Erythroblast (primary cell): Measurements from ENCODE around the gene HOXB8.

Experiments used
- DNase-seq, 2 experiments: peaks; one replicate each; lab custom pipeline; 2025; lab: John Stamatoyannopoulos, UW
- GATA1 ChIP-seq: IDR thresholded peaks from 2 replicates; pipeline ENCODE4 v1.6.1; 2011; ENCODE audit warnings: low read depth, mild to moderate bottlenecking, control low read depth, low read length, moderate library complexity
- POLR2A ChIP-seq: IDR thresholded peaks from 2 replicates; pipeline ENCODE4 v1.6.1; 2011; ENCODE audit warnings: mild to moderate bottlenecking, low read length

The HOXB8 gene

GRCh38 chr17:48615963-48616716 is 1.0 kb upstream of the HOXB8 start:
- no peak for DNase-seq
- TF ChIP-seq GATA1: no peak
- no peak for TF ChIP-seq POLR2A

GRCh38 chr17:48613862-48614694 is 1.0 kb downstream of the HOXB8 start:
- peak; percentile 23 to 30 for DNase-seq
- TF ChIP-seq POLR2A (no peak), GATA1 (no peak)

- no peak for TF ChIP-seq GATA1
- no peak for TF ChIP-seq POLR2A
- peak; percentile 47 for DNase-seq
Measured at GRCh38 chr17:48612854-48613691, 2.0 kb downstream of the HOXB8 start.

- TF ChIP-seq GATA1 (no peak), POLR2A (no peak)
- peak in 1 of 2 experiments; percentile 30 for DNase-seq
Measured at GRCh38 chr17:48612456-48612853, 2.6 kb downstream of the HOXB8 start.

GRCh38 chr17:48611681-48612455 is 3.2 kb downstream of the HOXB8 start:
- DNase-seq: no peak
- TF ChIP-seq POLR2A (no peak), GATA1 (no peak)

- TF ChIP-seq POLR2A (no peak), GATA1 (no peak)
- no peak for DNase-seq
Measured at GRCh38 chr17:48611213-48611612, 3.9 kb downstream of the HOXB8 start.

- peak; percentile 42 to 62 for DNase-seq
- no peak for TF ChIP-seq POLR2A
- no peak for TF ChIP-seq GATA1
Measured at GRCh38 chr17:48610282-48611211, 4.5 kb downstream of the HOXB8 start, which contains the start of gene HOXB7. Gene HOXB7 (minus strand): TSS chr17:48611017. CDS start chr17:48610918, 99 bp downstream.

GRCh38 chr17:48609759-48610281 is 5.3 kb downstream of the HOXB8 start:
- TF ChIP-seq POLR2A: no peak
- TF ChIP-seq GATA1: no peak
- no peak for DNase-seq

GRCh38 chr17:48609033-48609432 is 6.1 kb downstream of the HOXB8 start:
- DNase-seq: no peak
- no peak for TF ChIP-seq POLR2A
- no peak for TF ChIP-seq GATA1

- DNase-seq: no peak
- TF ChIP-seq GATA1 (no peak), POLR2A (no peak)
Measured at GRCh38 chr17:48608494-48608834, 6.6 kb downstream of the HOXB8 start.

- no peak for TF ChIP-seq GATA1
- no peak for TF ChIP-seq POLR2A
- DNase-seq: no peak
Measured at GRCh38 chr17:48606892-48607614, 8.0 kb downstream of the HOXB8 start.
